Esophagus squamous epithelium (tissue), 5 donors: ENCODE measurements around the gene P3R3URF. TPM values are rescaled to one million over a fixed set of nuclear protein-coding genes. Genes with fewer than 3 reads are reported as not detected.

ENCODE experiments used
- DNase-seq: peaks from one replicate; lab custom pipeline; 2025; lab: John Stamatoyannopoulos, UW
- H3K27ac ChIP-seq, 4 donors: fragments of 200-600 bp; sonication (generic); one replicate each; pipeline ENCODE4 v1.5.1; 2016 to 2019; ENCODE audit warnings: mild to moderate bottlenecking in 1 of 4
- H3K27me3 ChIP-seq, 4 donors: fragments of 200-600 bp; sonication (generic); 1 replicate in 3 of 4; 2 replicates in 1 of 4; pipeline versions ENCODE4 v1.5.1 to v1.6.0; 2017 to 2021; ENCODE audit warnings: antibody characterized with exemption in 1 of 4
- H3K36me3 ChIP-seq, 3 donors: fragments of 200-600 bp; sonication (generic); one replicate each; pipeline ENCODE4 v1.5.1; 2016 to 2019
- H3K4me1 ChIP-seq, 3 donors: fragments of 200-600 bp; sonication (generic); one replicate each; pipeline ENCODE4 v1.5.1; 2017 to 2019
- H3K4me3 ChIP-seq, 4 donors: fragments of 200-600 bp; sonication (generic); 1 replicate in 3 of 4; 2 replicates in 1 of 4; pipeline ENCODE4 v1.5.1; 2016 to 2019; ENCODE audit warnings: mild to moderate bottlenecking in 2 of 4, moderate library complexity in 1 of 4
- H3K9me3 ChIP-seq, 3 donors: fragments of 200-600 bp; sonication (generic); one replicate each; pipeline ENCODE4 v1.5.1; 2016 to 2019
- POLR2A ChIP-seq, 4 donors: fragments of 450-650 bp; IDR thresholded peaks; one replicate each; pipeline ENCODE4 v1.6.1; 2017; ENCODE audit warnings: antibody characterized with exemption in 4 of 4, mild to moderate bottlenecking in 4 of 4, moderate library complexity in 3 of 4
- WGBS, 2 donors: methylation state at CpG; one replicate each; pipeline ENCODE4 v1.1.5; 2018; 5-methylcytosine and 5-hydroxymethylcytosine counted together
- intact Hi-C: fragments of 100-400 bp; cut with DNase I; formaldehyde crosslinking; loops from one replicate; pipeline ENCODE4 v1.15.0; 2022
- total RNA-seq, 4 donors: library from RNA; depleted of rRNA; stranded (reverse); fragments of >200 nt; gene quantifications; one replicate each; pipeline ENCODE4 v1.1.0, GENCODE V29; 2016
- TF ChIP-seq, protein P1 (sequence below), 6 experiments: fragments of 450-650 bp in 4 of 6; fragments of 200-600 bp in 2 of 6; sonication (generic) in 2 of 6; IDR thresholded peaks; one replicate each; pipeline ENCODE4 v1.5.1; 2016 to 2019; ENCODE audit warnings: antibody characterized with exemption in 6 of 6, mild to moderate bottlenecking in 4 of 6, moderate library complexity in 4 of 6
- donor health status: DM: yes; HTN: yes; CAD: no.

P3R3URF gene
- total RNA-seq, 4 donors from 2014 or later: not detected

DNA sequence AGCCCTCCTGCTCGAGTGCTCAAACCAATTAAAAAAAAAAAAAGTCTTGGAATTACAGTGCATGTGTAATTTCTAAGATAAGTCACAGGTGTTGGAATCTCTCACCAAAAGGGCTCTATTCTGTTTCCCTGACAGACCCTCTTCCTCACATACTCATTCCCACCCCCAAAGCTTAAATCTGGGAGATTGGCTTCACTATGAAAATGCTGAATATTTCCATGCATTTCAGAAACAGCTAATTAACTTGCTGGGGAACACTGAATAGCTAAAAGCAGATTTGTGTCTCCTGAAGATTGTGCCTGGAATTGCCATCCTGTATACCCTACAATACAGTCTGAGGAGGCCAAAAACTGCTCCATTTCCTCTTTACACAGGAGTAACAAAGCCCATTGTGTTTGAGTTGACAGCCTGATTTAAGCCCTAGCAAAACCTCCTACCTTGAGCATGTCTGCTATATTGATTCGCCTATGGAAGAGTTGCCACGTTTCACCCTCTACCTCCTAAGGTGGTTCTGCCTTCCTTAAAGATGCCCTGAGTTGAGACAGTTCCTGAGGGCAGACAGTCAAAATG is 42.4 kb downstream of the P3R3URF start:
- intact Hi-C loops: no loop called here
- DNase-seq: no peak
- 56 to 60% methylated on average over 3 of the region's 3 CpGs for WGBS, 2 donors
- H3K4me3 ChIP-seq: peak overlapping the region in 3 of 4 donors; percentile 70 to 82 (median 82)
- H3K36me3 ChIP-seq: no peaks in the 10 kb centered on the region
- peaks cover 7 to 58% (median 8%) of the 10 kb centered on the region in 3 donors for H3K4me1 ChIP-seq
- no peaks in the 10 kb centered on the region for H3K9me3 ChIP-seq
- H3K27ac ChIP-seq: peak overlapping the region; percentile 70 to 95 (median 92)
- TF ChIP-seq POLR2A (IDR thresholded peaks at IDR 0.05): no peak
- TF ChIP-seq, protein P1, sequence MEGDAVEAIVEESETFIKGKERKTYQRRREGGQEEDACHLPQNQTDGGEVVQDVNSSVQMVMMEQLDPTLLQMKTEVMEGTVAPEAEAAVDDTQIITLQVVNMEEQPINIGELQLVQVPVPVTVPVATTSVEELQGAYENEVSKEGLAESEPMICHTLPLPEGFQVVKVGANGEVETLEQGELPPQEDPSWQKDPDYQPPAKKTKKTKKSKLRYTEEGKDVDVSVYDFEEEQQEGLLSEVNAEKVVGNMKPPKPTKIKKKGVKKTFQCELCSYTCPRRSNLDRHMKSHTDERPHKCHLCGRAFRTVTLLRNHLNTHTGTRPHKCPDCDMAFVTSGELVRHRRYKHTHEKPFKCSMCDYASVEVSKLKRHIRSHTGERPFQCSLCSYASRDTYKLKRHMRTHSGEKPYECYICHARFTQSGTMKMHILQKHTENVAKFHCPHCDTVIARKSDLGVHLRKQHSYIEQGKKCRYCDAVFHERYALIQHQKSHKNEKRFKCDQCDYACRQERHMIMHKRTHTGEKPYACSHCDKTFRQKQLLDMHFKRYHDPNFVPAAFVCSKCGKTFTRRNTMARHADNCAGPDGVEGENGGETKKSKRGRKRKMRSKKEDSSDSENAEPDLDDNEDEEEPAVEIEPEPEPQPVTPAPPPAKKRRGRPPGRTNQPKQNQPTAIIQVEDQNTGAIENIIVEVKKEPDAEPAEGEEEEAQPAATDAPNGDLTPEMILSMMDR (IDR thresholded peaks at IDR 0.05): no peak
- H3K27me3 ChIP-seq: peaks cover 0 to 42% (median 0%) of the 10 kb centered on the region in 4 donors

- H3K4me3 ChIP-seq: peak overlapping the region; percentile 67 to 82 (median 76)
- TF ChIP-seq, protein P1 (IDR thresholded peaks at IDR 0.05): no peak
- TF ChIP-seq POLR2A (IDR thresholded peaks at IDR 0.05): no peak
- H3K9me3 ChIP-seq: no peaks in the 10 kb centered on the region
- H3K4me1 ChIP-seq: peaks cover 7 to 58% (median 8%) of the 10 kb centered on the region in 3 donors
- H3K36me3 ChIP-seq: no peaks in the 10 kb centered on the region
- H3K27me3 ChIP-seq: peaks cover 0 to 48% (median 0%) of the 10 kb centered on the region in 4 donors
- DNase-seq: no peak
- H3K27ac ChIP-seq: peak overlapping the region; percentile 70 to 95 (median 92)
- intact Hi-C loops: no loop called here
- 1 to 4% methylated on average over 16 to 18 of the region's 22 CpGs for WGBS, 2 donors
Observed at GRCh38 chr1:46133181-46133658, 43.1 kb downstream of the P3R3URF start.

DNA sequence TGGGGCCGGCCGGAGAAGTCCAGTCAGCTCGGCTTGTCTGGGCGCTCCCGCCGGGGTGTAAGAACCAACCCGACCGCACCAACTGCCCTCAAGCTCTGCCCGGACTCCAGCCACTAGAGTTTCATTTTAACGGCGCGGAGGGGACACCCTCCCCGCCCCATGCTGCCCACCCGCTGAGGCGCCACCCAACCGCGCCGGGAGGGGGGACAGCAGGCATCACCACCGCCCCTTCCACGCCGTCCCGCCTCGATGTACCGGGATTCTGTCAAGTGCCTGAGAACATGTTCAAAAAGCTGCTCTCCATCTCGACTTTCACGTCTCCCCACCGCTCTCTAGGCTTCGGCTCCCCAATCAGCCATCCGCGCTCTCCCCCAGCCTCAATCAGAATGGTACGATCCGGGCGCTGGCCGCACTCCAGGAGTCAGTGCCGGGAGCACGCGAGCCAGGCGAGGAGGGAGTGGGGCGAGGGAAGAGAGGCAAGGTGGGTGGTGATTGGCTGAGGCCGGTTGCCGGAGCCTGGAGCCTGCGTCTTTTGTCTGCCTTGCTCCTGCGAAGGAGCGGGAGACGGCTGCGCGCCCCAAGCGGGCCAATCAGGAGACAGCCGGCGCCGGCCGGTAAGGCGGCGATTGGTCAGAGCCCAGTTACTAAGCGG is 43.6 kb downstream of the P3R3URF start, which contains the start of gene PIK3R3:
TSS of gene PIK3R3 (minus strand) at position 101 of the 652 bp plus-strand sequence. CDS start 677 bp downstream, outside the sequence.
- 0 to 1% methylated on average over 21 to 30 of the region's 55 CpGs for WGBS, 2 donors
- Histone ChIP-seq H3K9me3 (no peaks in the 10 kb centered on the region), H3K27me3 (peaks cover 0 to 47% (median 0%) of the 10 kb centered on the region in 4 donors), H3K27ac (peak within 1 kb of the TSS; percentile 89 to 95 (median 92)), H3K4me1 (peaks cover 7 to 55% (median 8%) of the 10 kb centered on the region in 3 donors), H3K4me3 (peak within 1 kb of the TSS; percentile 67 to 82 (median 76)), H3K36me3 (no peaks in the 10 kb centered on the region)
- intact Hi-C loops: no loop called here
- peak in 2 of 4 donors; percentile 91 to 97 for TF ChIP-seq POLR2A (IDR thresholded peaks at IDR 0.05)
- TF ChIP-seq, protein P1 (IDR thresholded peaks at IDR 0.05): peak in 3 of 6 experiments; percentile 9 to 27 (median 19)
- peak; percentile 72 for DNase-seq

DNA sequence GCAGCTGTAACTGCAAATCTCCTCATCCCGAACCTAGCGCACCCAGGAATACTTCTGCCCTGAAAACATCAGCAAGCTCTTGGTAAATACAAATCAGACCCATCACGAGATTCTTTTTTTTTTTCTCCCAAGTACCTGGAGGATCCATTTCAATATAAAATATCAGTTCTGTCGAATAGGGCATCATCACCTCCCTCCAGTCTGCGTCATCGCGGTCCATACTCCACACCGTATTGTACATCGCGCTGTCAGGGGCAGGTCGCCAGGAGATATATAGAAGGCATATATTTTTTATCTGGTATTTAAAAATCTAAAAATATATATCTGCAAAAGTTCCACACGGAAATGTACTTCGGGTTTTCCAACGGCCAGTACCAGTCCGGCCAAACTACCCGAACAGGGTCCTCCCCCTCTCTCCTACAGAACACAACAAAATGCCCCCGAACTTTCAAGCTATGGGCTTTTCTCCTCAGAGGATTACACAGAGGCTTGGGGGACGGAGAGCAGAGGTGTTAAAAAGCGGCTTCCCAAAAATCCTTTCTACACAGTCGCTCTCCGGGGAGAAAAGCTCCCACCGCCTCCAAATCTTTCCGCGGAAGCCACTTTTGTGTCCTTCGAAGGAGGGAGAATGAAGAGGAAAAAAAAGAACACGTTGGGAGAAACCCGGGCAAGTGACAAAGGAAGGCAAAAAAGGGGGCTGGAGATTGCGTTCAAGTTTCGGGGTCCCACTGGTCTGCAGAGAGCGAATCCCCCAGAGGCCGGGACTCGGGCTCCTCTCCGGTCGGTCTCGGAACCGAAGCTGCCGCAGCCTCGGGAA is 44.4 kb downstream of the P3R3URF start:
- Histone ChIP-seq H3K9me3 (no peaks in the 10 kb centered on the region), H3K36me3 (no peaks in the 10 kb centered on the region), H3K4me1 (peaks cover 7 to 50% (median 8%) of the 10 kb centered on the region in 3 donors), H3K27ac (peak overlapping the region; percentile 89 to 95 (median 92)), H3K27me3 (peaks cover 0 to 45% (median 0%) of the 10 kb centered on the region in 4 donors), H3K4me3 (peak overlapping the region; percentile 67 to 82 (median 76))
- TF ChIP-seq, protein P1 (IDR thresholded peaks at IDR 0.05): no peak
- no peak for TF ChIP-seq POLR2A (IDR thresholded peaks at IDR 0.05)
- intact Hi-C loops: no loop called here
- DNase-seq: no peak
- 1% methylated on average over 28 to 38 of the region's 38 CpGs for WGBS, 2 donors
